ENCODE results near the gene TUBG1.

GRCh38 chr17:42639525-42640113 is 30.1 kb downstream of the TUBG1 start:
- TF ChIP-seq EZH2 (IDR thresholded peaks at IDR 0.05; ENCODE audit: borderline replicate concordance, control insufficient read depth, low read depth, low read length) (no peak), ZBTB11 (CRISPR knock-in tag; IDR thresholded peaks at IDR 0.05) (no peak), REST (IDR thresholded peaks at IDR 0.05; ENCODE audit: low read depth, low read length) (no peak), CTCF (IDR thresholded peaks at IDR 0.05 in 2 of 3, conservative IDR thresholded peaks at IDR 0.05 in 1 of 3; ENCODE audit: control insufficient read depth in 2 of 3, extremely low read depth in 1 of 3, insufficient read depth in 1 of 3, low read depth in 3 of 3, low read length in 3 of 3) (no peak), ZNF217 (IDR thresholded peaks at IDR 0.05) (no peak)
